Measurements from ENCODE around the gene FAM174C.
A peak's percentile ranks its signal among the peaks of the same experiment; 100 is the strongest.

The FAM174C gene

DNA sequence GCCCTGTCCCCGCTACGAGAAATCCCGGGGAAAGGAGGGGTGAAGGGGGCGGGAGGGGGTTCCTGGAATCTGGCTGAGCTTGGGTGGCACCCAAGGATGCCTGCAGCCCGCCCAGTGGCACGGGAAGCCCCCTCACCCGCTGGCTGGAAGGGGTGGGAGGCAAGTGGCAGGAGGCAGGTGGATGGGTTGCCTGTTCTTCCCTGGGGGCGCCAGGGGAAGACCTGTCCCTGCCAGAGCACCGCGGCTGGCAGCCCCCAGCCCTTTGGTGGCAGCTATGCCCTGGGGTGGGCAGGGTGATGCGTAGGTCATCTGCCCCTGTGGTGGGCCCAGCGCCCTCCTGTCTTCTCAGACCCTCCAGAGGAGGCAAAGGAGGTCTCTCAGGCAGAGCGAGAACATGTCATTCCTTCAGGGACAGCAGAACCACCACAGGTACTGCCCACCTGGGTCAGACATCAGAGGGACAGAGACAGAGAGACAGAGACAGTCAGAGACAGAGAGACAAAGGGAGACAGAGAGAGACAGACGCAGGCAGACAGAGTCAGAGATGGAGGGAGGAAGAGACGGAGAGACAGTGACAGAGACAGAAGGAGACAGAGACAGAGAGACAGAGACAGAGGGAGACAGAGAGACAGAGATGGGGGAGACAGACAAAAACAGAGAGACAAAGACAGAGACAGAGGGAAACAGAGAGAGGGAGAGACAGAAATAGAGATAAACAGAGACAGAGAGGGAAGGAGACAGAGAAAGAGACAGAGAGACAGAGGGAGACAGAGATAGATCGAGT, 47.1 kb downstream of the FAM174C start:
- DNase-seq (ENCODE audit: low read depth) = no peak

DNA sequence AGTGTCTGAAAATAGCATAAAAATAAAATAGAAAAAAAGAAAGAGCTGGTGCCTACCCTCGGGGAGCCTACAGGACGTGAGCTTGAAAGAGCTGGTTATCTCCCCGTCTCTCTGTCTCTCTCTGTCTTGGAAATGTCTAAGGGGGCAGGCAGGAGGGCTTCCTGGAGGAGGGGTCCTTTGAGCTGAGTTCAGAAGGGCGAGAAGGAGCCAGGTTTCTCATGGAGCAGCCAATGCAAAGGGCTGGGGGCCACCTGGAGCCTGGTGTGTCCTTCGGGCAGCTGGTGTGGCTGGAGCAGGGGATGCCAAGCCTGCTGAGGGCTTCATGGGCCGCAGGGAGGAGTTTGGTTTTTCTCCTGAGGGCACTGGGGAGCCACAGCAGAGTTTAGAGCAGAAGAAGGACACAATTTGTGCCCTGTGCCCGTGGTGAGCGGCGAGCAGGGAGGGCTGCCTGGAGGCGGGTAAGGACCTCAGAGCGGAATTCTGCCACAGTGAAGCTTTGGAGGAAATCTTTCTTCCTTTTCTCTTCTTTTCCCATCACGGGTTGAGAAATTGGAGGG, 49.0 kb downstream of the FAM174C start:
- no peak for DNase-seq (ENCODE audit: low read depth)

DNA sequence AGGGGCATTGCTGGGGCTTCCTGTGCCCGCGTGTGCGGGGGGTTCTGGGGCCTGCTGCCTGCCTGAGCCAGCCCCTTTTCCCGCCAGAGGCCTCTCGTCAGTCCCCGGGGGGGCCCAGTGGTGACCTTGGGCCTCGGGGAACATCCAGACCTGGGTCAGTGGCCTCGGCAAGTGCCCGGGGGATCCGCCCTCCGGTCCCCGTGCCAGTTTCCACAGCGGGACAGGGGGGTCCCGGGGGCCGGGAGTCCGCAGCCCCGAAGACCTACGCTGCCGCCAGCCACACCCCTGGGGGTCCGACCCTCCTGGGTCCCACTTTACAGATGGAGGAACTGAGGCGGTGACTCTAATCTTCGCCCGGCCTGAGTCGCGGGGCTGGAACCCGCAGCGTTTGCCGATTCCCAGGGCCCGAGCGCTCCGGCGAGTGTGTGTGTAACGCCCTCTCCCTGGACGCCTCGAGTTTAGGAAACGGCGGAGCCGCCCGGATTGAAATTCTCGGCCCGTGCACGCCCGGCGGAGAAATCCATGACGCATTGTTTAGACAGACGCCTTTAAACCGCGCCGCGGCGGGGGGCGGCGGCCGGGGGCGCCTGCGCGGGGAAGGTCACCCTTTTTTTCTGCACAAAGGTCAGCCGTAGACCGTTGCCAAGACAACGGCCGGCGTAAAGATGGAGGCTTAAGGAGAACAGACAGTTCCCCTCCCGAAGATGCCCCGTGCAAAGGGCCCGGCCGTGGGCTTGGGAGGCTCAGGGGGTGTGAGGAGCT, 49.7 kb downstream of the FAM174C start:
- DNase-seq (ENCODE audit: low read depth) = peak; percentile 76

DNA sequence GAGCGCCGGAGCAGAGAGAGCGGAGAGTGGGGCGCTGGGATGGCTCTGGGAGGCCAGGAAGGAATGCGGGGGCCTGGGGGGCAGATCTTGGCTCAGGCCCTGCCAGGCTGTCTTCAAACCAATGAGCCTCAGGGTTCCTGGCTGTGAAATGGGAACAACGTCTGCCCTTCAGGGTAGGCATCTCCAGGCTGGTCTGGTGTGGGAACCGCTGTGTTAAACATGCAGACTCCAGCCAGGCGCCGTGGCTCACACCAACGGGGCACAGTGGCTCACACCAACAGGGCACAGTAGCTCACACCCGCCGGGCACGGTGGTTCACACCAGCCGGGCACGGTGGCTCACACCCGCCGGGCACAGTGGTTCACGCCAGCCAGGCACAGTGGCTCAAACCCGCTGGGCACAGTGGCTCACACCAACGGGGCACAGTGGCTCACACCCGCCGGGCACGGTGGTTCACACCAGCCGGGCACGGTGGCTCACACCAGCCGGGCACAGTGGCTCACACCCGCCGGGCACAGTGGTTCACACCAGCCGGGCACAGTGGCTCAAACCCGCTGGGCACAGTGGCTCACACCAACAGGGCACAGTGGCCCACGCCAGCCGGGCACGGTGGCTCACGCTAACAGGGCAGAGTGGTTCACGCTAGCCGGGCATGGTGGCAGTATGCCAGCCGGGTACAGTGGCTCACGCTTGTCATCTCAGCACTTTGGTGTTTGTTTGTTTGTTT, 50.4 kb downstream of the FAM174C start:
- DNase-seq (ENCODE audit: low read depth) = no peak

GRCh38 chr19:1327125-1327524, 51.8 kb downstream of the FAM174C start:
- no peak for DNase-seq (ENCODE audit: low read depth)

Data from fibroblast of gingiva (primary cell).